Measurements from ENCODE around the gene MYBPC3. TPM values are rescaled to one million over a fixed set of nuclear protein-coding genes. Genes with fewer than 3 reads are reported as not detected.

MYBPC3 gene
- total and polyA plus RNA-seq, 7 donors = 0.01 to 1.3 (median 0.44) TPM

- no peak overlapping the region for H3K4me3 ChIP-seq
- DNase-seq = no peak
- H3K36me3 ChIP-seq (ENCODE audit: insufficient read depth in 1 of 2, low read depth in 1 of 2) = no peaks in the 10 kb centered on the region
- no peak overlapping the region for H3K27ac ChIP-seq
- intact Hi-C loops (cut with DNase I) = no loop called here
- no peaks in the 10 kb centered on the region for H3K9me3 ChIP-seq
- no peaks in the 10 kb centered on the region for H3K4me1 ChIP-seq
- WGBS, 3 donors = 75 to 83% (median 79%) methylated on average over 9 of the region's 9 CpGs
- no peaks in the 10 kb centered on the region for H3K27me3 ChIP-seq (ENCODE audit: insufficient read depth in 3 of 3, low read length in 2 of 3)
- no peak for ATAC-seq
- TF ChIP-seq, protein P1, sequence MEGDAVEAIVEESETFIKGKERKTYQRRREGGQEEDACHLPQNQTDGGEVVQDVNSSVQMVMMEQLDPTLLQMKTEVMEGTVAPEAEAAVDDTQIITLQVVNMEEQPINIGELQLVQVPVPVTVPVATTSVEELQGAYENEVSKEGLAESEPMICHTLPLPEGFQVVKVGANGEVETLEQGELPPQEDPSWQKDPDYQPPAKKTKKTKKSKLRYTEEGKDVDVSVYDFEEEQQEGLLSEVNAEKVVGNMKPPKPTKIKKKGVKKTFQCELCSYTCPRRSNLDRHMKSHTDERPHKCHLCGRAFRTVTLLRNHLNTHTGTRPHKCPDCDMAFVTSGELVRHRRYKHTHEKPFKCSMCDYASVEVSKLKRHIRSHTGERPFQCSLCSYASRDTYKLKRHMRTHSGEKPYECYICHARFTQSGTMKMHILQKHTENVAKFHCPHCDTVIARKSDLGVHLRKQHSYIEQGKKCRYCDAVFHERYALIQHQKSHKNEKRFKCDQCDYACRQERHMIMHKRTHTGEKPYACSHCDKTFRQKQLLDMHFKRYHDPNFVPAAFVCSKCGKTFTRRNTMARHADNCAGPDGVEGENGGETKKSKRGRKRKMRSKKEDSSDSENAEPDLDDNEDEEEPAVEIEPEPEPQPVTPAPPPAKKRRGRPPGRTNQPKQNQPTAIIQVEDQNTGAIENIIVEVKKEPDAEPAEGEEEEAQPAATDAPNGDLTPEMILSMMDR (IDR thresholded peaks at IDR 0.05) = no peak
Observed at GRCh38 chr11:47340010-47340409, 12.5 kb downstream of the MYBPC3 start.

DNA sequence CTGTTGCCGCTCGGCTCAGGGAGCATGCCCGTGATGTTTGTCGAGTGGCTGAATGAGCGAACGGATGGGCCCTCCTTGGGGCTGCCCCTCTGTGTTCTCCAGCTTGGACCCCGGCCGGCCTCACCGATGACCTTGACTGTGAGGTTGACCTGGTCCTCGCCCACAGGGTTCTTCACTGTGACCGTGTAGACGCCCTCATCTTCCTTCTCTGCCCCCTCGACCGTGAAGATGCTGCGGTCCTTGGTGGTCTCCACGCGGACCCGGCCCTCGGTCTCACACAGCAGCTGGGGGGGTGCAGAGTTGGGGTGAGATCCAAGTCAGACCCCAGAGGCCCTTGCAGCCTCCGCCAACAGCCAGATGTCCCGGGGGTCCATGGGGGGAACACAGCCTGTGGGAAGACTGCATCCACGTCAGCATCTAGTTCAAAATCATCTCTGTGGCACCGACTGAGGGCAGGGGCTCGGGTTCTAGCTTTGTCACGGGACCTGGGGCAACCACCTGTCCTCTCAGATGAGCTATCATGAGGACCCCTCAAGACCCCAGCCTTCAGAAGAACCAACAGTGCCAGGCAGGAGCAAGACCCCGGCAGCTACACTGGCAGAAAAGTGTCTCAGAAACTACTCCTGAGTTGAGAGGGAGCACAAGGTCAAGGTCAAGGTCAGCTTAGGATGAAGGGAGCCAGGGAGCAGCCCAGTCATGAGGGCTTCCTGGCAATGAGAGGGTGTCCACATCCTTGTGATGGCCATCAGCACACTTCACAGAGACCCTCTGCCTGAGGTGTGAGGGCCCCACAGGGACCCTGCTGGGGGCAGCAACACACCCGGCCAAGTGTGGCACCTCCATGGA is 13.9 kb downstream of the MYBPC3 start:
- TF ChIP-seq, protein P1 (IDR thresholded peaks at IDR 0.05) = no peak
- Histone ChIP-seq H3K9me3 (no peaks in the 10 kb centered on the region), H3K4me1 (no peaks in the 10 kb centered on the region), H3K4me3 (no peak overlapping the region), H3K27ac (no peak overlapping the region), H3K27me3 (ENCODE audit: insufficient read depth in 3 of 3, low read length in 2 of 3) (no peaks in the 10 kb centered on the region), H3K36me3 (ENCODE audit: insufficient read depth in 1 of 2, low read depth in 1 of 2) (no peaks in the 10 kb centered on the region)
- DNase-seq = no peak
- WGBS, 3 donors = 88% methylated on average over 27 of the region's 27 CpGs
- intact Hi-C loops (cut with DNase I) = no loop called here
- ATAC-seq = no peak

DNA sequence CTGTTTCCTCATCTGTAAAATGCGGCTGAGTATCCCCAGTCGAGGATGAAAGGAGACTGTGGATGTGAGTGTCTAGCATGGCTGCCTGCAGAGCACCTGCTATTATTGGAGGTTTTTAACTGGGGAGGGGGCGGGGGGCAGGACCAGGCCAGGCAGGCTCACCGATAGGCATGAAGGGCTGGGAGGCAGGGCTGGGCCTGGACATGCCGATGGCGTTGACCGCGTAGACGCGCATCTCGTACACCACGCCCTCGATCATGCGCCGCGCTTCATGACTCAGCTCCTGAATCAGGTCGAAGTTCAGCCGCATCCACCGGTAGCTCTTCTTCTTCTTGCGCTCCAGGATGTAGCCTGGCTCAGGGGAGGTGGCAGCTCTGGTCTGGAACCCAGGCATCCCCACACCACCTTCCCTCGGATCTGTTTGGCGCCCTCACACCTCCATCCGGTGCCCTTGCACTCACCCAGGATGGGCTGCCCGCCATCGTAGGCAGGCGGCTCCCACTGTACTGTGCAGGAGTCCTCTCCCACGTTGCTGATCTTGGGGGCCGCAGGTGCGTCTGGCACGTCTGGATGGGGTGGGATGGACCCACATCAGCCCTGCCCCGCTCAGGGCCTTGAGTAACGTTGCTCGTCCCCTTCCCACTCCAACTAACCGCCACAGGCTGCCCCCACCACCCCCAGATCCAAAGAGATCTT is 15.1 kb downstream of the MYBPC3 start:
- DNase-seq (no peak), ATAC-seq (no peak)
- Histone ChIP-seq H3K27ac (no peak overlapping the region), H3K36me3 (ENCODE audit: insufficient read depth in 1 of 2, low read depth in 1 of 2) (no peaks in the 10 kb centered on the region), H3K4me3 (no peak overlapping the region), H3K9me3 (no peaks in the 10 kb centered on the region), H3K4me1 (no peaks in the 10 kb centered on the region), H3K27me3 (ENCODE audit: insufficient read depth in 3 of 3, low read length in 2 of 3) (no peaks in the 10 kb centered on the region)
- intact Hi-C loops (cut with DNase I) = no loop called here
- TF ChIP-seq, protein P1 (IDR thresholded peaks at IDR 0.05) = no peak
- whole genome bisulfite sequencing, 3 donors = 89 to 91% (median 90%) methylated on average over 33 to 34 of the region's 34 CpGs

DNA sequence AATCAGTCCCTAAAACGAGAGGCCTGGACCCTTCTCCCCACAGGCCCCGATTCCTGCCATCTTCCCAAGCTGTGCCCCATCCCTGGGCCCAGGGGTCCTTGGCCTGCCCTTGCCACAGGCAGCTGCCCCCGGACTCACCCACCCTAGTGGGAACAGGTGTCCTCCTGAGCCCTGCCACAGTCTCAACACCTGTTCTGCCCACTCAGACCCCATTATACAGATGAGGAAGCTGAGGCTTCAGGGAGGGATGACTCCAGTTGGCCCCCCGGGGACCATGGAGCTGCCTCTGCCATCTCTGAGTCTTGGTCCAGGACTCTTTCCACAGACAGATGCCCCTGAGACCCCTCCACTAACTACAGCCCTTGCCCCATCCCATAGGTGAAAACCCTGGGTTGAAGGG is 15.9 kb downstream of the MYBPC3 start:
- intact Hi-C loops (cut with DNase I) = no loop called here
- Histone ChIP-seq H3K4me3 (no peak overlapping the region), H3K36me3 (ENCODE audit: insufficient read depth in 1 of 2, low read depth in 1 of 2) (no peaks in the 10 kb centered on the region), H3K27ac (no peak overlapping the region), H3K9me3 (no peaks in the 10 kb centered on the region), H3K4me1 (peaks cover 3% of the 10 kb centered on the region), H3K27me3 (ENCODE audit: insufficient read depth in 3 of 3, low read length in 2 of 3) (no peaks in the 10 kb centered on the region)
- DNase-seq (no peak), ATAC-seq (no peak)
- WGBS, 3 donors = 78 to 89% (median 86%) methylated on average over 4 of the region's 4 CpGs
- TF ChIP-seq, protein P1 (IDR thresholded peaks at IDR 0.05) = no peak
